Endothelial cell of umbilical vein (primary cell): ENCODE measurements around the gene PCNX4.

ENCODE experiments used
- CTCF ChIP-seq, 2 donors: IDR thresholded peaks; 1 replicate in 1 of 2; 2 replicates in 1 of 2; pipeline ENCODE4 v1.5.1; 2011; ENCODE audit warnings: low read length in 2 of 2, mild to moderate bottlenecking in 2 of 2, moderate library complexity in 2 of 2, control low read depth in 1 of 2, inconsistent platforms in 1 of 2, low read depth in 1 of 2; ENCODE audit not compliant: insufficient read depth in 1 of 2; ENCODE audit errors: extremely low read depth in 1 of 2
- GATA2 ChIP-seq: IDR thresholded peaks from 2 replicates; pipeline ENCODE4 v1.7.0; 2011; ENCODE audit warnings: low read depth, mild to moderate bottlenecking, moderate library complexity, mixed read lengths, low read length; ENCODE audit not compliant: insufficient read length, insufficient read depth
- JUN ChIP-seq: IDR thresholded peaks from 2 replicates; pipeline ENCODE4 v1.6.1; 2011; ENCODE audit warnings: borderline replicate concordance, low read depth; ENCODE audit not compliant: insufficient read length, insufficient read depth
- POLR2A ChIP-seq: IDR thresholded peaks from 2 replicates; pipeline ENCODE4 v1.6.1; 2012; ENCODE audit warnings: low read depth, mild to moderate bottlenecking, control low read depth, low read length
- POLR2AphosphoS5 ChIP-seq: IDR thresholded peaks from 2 replicates; pipeline ENCODE4 v1.6.1; 2012; ENCODE audit warnings: low read depth, mild to moderate bottlenecking, control low read depth, low read length, moderate library complexity; ENCODE audit not compliant: insufficient read depth
- TF ChIP-seq, protein P1 (sequence below): IDR thresholded peaks from 2 replicates; pipeline ENCODE4 v1.6.1; 2011; ENCODE audit not compliant: insufficient read depth, insufficient read length

DNA sequence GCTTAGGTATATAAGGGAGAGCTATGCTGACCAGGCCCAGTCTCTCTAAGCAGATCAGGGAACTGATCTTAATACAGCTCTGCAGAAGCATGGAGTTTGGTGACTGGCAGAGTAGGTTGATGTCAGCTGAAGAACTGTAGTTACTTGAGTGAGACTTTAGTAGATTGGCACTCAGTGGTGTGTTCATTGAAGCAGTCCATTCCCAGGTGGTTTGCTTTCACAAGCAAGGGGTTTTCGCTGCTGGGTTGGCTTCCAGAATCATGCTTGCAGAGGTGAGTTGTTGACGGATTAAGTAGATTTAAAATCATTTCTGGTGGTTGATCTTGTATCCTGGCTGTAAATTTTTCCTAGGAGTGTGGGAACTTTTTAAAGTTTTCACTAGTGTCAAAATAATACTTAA lies 80.0 kb downstream of the PCNX4 start:
- TF ChIP-seq POLR2A (no peak), CTCF (IDR thresholded peaks at IDR 0.05; ENCODE audit: extremely low read depth in 1 of 2, insufficient read depth in 1 of 2, low read depth in 1 of 2, low read length in 2 of 2) (no peak), GATA2 (no peak), JUN (no peak), POLR2AphosphoS5 (no peak)
- TF ChIP-seq, protein P1, sequence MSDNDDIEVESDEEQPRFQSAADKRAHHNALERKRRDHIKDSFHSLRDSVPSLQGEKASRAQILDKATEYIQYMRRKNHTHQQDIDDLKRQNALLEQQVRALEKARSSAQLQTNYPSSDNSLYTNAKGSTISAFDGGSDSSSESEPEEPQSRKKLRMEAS: no peak
